SW 1271 (cell line): ENCODE data around the gene TRAPPC12.
"Not testable (repeated sequence)": the region's sequence is repeated elsewhere in the genome, so short reads cannot be mapped to it uniquely, and the experiment has no call there.

Experiments used
- DNase-seq, 2 experiments: peaks; one replicate each; lab custom pipeline; 2025; lab: John Stamatoyannopoulos, UW

Gene TRAPPC12

GRCh38 chr2:3379647-3380534 is at the start of gene TRAPPC12:
TSS of gene TRAPPC12 (plus strand) at chr2:3379694. CDS start at chr2:3387624, 7,930 bp downstream.
- peak; percentile 75 to 92 for DNase-seq

GRCh38 chr2:3332133-3332532 is 47.4 kb upstream of the TRAPPC12 start:
- DNase-seq = no peak

- no peak for DNase-seq
Measured at GRCh38 chr2:3334392-3335345, 44.8 kb upstream of the TRAPPC12 start.

DNA sequence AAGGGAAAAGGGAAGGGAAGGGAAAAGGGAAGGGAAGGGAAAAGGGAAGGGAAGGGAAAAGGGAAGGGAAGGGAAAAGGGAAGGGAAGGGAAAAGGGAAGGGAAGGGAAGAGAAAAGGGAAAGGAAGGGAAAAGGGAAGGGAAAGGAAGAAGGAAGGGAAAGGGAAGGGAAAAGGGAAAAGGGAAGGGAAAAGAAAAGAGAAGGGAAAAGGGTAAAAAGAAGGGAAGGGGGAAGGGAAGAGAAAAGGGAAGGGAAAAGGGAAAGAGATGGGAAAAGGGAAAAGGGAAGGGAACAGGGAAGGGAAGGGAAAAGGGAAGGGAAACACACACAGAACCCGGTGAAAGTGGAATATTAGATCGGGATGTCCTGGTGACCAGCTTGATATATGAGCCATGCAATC is 42.6 kb upstream of the TRAPPC12 start:
- DNase-seq = no peak

DNA sequence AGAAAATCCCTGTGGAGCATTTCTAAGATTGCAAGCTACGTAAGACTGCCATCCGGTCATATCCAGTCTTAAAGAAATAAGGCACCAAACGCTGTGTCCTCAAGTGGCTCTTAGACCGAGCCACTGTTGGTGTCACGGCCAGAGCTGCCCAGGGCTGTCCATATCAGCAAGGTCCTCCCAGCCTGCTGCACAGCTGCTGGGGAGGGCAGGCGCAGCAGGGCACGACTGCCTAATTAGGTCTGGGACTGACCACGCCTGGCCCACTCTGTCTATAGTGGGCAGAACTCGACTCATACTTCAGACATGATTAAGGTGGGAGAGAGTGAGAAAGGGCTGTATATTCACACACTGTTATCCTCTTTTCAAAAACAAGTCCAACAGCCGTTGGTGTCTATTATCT is 41.2 kb upstream of the TRAPPC12 start:
- no peak for DNase-seq

GRCh38 chr2:3340144-3340543 is 39.4 kb upstream of the TRAPPC12 start:
- no peak for DNase-seq

GRCh38 chr2:3341336-3341735 is 38.2 kb upstream of the TRAPPC12 start:
- no peak for DNase-seq

GRCh38 chr2:3342324-3342723 is 37.2 kb upstream of the TRAPPC12 start:
- no peak for DNase-seq

GRCh38 chr2:3343012-3343411 is 36.5 kb upstream of the TRAPPC12 start:
- DNase-seq = no peak

GRCh38 chr2:3344897-3345296 is 34.6 kb upstream of the TRAPPC12 start:
- no peak for DNase-seq

DNA sequence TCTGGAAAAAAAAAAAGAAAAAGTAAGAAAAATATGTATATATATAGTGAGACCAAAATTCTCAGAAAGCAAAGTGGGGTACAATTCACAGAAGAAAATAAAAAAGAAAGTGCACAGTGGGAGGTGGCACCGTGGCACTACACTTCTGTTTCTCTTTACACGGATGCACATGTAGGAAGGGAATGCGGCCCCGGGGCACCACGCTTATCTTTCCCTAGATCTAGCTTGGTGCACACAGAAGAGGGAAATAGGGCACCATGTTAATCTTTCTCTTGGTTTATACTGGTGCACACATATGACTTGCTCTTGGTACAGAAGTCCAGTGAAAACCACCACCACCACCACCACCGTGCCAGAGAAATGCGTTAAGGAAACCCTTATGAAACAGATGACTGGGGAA is 33.9 kb upstream of the TRAPPC12 start:
- DNase-seq = no peak

GRCh38 chr2:3348767-3349166 is 30.7 kb upstream of the TRAPPC12 start:
- no peak for DNase-seq

DNA sequence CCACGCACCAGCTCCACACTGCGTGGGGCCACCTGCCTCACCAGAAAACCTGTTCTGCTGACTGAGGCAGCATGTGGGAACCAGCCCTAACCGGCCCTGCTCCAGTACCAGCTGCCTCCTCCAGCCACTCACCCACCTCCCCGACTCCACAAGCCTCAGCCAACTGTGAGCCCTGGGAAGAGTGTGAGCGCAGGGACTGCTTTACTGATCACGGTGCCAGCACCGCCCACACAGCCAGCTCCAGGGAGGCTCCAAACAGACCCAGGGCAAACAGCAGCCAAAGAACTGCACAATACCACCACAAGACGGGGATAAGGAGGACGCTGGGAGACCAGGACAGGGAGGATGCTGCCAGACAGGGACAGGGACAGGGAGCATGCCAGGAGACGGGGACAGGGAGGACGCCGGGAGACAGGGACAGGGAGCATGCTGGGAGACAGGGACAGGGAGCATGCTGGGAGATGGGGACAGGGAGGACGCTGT is 30.2 kb upstream of the TRAPPC12 start:
- no peak for DNase-seq

GRCh38 chr2:3354986-3355385 is 24.5 kb upstream of the TRAPPC12 start:
- no peak for DNase-seq

DNA sequence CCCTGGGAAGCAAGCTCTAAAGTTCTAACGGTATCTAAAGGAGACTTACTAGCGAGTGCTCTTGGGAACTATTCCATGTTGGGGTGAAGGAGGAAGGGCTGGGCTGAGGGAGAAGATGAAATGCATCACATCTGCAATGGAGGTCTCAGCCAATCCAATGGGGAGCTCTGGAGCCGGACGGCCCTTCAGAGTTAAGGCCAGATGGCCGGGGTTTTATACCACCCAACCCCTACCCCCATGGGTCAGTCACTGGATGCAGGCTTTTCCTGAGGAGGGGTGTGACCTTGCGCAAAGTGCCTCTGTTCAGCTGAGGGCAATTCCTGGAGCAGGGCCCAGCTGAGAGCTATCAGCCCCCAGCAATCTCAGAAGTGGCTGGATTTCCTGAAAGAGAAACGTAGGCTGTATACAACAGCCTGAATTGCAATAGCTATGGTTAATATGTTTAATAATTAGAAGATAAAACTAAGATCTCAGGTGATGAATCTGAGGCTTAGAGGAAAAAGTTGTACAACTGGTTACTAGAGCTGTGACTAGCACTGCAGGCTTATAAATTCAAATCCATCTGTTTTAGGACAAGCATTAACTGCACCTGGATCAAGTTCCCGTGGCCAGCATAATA is 23.4 kb upstream of the TRAPPC12 start:
- DNase-seq = no peak

DNA sequence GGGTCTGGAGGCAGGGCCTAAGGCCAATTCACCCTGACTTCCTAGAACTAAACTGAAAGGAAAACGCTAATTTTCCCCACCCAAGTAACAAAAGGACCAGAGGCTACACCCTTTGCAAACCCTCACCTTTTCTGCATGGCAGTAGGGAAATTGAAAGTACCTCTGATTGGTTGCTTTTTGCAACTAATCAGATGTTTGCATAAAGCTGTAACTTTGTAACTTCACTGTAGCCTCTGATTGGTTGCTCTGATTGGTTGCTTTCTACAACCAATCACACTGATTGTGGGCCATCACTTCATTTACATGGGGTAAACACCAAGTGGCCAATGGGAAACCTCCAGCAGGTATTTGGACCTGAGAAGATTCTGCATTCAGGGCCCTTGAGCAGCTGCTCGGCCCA is 22.7 kb upstream of the TRAPPC12 start:
- no peak for DNase-seq

DNA sequence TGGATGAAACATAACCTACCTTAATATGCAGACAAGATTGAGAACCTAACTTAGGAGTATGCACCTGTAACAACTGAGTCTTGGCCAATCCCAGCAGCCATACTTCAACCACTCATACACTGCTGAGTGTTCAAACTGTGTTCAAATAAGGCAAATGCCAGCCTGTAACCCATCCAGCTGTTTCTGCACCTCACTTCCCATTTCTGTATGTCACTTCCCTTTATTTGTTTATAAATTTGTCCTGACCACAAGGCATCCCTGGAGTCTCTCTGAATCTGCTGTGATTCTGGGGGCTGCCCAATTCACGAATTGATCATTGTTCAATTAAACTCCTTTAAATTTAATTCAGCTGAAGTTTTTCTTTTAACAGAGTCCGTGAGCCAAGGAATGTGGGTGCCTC is 22.0 kb upstream of the TRAPPC12 start:
- DNase-seq = not testable (repeated sequence)

GRCh38 chr2:3357926-3358325 is 21.6 kb upstream of the TRAPPC12 start:
- no peak for DNase-seq

DNA sequence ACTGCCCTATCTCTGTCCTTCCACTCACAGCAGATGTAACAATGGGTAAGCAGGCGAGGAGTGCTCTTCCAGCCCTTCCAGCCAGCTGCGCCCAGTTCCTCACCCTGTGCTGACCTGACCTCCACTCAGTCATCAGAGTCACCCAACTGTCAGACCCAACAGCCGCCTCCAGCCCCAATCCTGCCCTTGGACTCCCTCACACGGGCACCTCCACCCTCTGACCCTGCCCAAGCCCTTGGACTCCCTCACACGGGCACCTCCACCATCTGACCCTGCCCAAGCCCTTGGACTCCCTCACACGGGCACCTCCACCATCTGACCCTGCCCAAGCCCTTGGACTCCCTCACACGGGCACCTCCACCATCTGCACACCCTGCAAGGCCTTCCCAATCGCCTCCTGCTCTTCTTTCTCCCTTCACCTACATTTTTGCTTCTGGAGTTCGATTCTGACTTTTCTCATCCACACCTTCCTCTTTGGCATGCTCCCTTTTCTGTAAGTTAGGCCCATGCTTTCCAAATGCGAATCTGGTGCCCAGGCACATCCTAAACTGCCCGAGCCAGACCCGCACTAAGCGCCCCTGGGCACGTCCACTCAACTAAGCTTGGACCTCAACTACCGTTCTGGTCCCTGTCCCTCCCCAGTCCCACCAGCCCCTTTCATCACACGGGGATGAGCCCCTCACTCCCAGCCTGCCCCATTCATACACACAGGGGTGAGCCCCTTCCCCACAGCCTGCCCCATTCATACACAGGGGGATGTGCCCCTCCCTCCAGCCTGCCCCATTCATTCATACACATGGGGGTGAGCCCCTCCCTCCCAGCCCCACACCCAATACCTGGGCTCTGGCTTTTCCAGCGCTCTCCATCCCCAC is 17.7 kb upstream of the TRAPPC12 start:
- no peak for DNase-seq

- DNase-seq = no peak
Measured at GRCh38 chr2:3365219-3365618, 14.3 kb upstream of the TRAPPC12 start.

DNA sequence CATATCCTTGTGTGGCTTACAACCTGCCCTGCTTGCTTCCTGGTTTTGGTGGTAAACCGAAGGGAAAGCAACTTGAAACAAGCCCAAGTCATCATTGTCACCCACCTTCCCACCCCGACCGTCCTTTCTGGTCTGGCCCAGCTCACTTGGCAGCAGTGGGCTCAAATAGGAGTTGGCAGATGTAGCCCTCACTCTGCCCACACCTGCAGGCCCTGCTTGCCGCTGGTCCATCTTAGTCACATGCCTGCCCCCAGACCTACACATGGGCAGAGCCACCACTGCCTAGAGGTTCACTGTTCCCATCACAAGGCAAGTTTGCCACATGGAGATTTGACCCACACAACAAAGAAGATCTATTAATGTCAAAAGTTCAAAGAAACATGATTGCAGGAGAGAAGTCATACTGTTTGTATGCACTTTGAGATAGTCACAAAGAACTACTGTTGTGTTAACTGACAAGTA is 11.2 kb upstream of the TRAPPC12 start:
- DNase-seq = no peak
